Stimulated activated naive CD8-positive, alpha-beta T cell treated with anti-CD3 and anti-CD28 coated beads, Interleukin-15, Interleukin-2, amounts not matched to agents 100 ng/mL and 50 ng/mL, for 24 hours (primary cell): Measurements from ENCODE around the gene SERPINB12.

ENCODE experiments used
- H3K27ac Mint-ChIP-seq: one replicate; pipeline ENCODE4 v1.8.0; 2021; ENCODE audit warnings: mild to moderate bottlenecking, mixed read lengths
- H3K27me3 Mint-ChIP-seq: one replicate; pipeline ENCODE4 v1.8.0; 2021; ENCODE audit warnings: mixed read lengths
- H3K36me3 Mint-ChIP-seq: one replicate; pipeline ENCODE4 v1.8.0; 2021; ENCODE audit warnings: low read depth, mixed read lengths
- H3K4me1 Mint-ChIP-seq: one replicate; pipeline ENCODE4 v1.8.0; 2021; ENCODE audit warnings: low read depth, mixed read lengths
- H3K4me3 Mint-ChIP-seq: one replicate; pipeline ENCODE4 v1.8.0; 2021; ENCODE audit warnings: mild to moderate bottlenecking, mixed read lengths
- H3K9me3 Mint-ChIP-seq: one replicate; pipeline ENCODE4 v1.8.0; 2021; ENCODE audit warnings: mixed read lengths

The SERPINB12 gene

DNA sequence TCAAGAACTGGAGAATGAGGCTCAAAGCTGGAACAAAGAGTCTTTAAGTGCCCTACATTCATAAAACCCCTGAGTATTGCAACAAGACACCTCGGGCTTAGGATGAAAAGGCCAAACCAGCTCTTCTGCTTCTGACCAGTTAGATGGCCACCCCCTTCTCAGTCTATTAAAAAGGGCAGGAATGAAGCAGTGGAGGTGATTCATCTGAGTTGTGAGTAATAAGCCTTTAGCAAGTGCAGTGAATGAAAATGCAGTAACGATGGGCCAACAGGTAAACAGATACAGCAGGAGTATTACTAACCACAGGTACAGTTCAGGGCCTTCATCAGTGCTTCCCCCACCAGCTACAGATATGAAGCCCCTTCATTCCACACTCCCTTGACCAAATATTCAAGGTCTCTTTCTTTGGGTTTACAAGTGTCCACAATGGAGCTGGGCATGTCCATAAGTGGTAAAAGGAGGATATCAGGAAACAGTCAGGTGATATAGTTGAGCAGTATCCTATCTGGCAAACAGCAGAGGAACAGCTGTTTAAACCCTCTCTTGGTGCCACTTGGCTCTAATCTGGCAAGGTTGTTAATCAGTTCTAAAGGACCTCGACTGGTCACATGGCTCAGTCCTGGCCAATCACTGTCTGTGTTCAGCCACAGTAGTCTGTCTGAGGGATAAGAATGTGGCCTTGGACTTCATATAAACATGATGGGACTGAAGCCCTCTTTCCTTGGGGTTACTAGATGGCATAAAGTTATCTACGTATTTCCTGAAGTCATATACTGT is 62.8 kb downstream of the SERPINB12 start:
- Mint-ChIP-seq H3K27me3 (peaks cover 13% of the 10 kb centered on the region), H3K27ac (no peak overlapping the region), H3K4me3 (no peak overlapping the region), H3K4me1 (no peaks in the 10 kb centered on the region), H3K9me3 (no peaks in the 10 kb centered on the region), H3K36me3 (no peaks in the 10 kb centered on the region)

DNA sequence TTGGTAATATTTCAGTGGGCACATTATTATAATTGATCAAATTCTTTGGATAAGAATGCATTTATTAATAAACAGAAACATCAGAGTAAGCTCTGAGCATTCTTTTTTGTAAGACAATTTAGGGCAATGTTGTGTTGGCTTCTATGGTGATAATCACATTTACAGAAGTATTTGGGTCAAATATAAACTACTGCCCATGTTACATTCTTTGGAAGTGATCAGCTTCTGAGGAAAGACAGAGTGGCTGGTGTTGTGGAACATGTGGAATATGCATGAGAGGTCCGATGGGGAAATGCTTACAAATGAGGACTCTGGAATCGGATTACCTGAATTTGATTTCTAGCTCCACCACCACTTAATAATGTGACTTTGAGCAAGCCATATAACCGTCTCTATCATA is 64.4 kb downstream of the SERPINB12 start:
- Mint-ChIP-seq H3K27ac (no peak overlapping the region), H3K27me3 (peaks cover 16% of the 10 kb centered on the region), H3K4me3 (no peak overlapping the region)

DNA sequence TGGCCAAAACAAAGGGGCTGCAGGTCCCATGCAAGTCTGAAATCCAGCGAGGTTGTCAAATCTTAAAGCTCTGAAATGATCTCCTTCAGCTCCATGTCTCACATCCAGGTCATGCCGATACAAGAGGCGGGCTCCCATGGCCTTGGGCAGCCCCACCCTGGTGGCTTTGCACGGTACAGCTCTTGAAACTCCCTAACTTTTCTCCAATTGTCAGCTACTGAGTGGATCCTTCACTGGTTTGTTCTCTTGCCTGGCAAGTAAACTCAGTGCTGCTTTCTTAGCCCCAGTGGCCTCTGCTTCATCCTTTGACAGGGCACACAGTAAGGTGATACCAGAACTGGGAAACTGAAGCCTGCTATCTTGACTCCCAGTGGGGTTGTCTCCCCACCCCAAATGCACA is 71.3 kb downstream of the SERPINB12 start:
- no peaks in the 10 kb centered on the region for H3K4me1 Mint-ChIP-seq
- H3K27ac Mint-ChIP-seq, result no peak overlapping the region
- H3K4me3 Mint-ChIP-seq, result no peak overlapping the region
- no peaks in the 10 kb centered on the region for H3K36me3 Mint-ChIP-seq
- no peaks in the 10 kb centered on the region for H3K9me3 Mint-ChIP-seq
- H3K27me3 Mint-ChIP-seq, result peaks cover 9% of the 10 kb centered on the region

More for the DNA sequence above, 64.4 kb downstream of the SERPINB12 start:
- H3K4me1 Mint-ChIP-seq, result no peaks in the 10 kb centered on the region
- H3K36me3 Mint-ChIP-seq, result no peaks in the 10 kb centered on the region
- H3K9me3 Mint-ChIP-seq, result no peaks in the 10 kb centered on the region

DNA sequence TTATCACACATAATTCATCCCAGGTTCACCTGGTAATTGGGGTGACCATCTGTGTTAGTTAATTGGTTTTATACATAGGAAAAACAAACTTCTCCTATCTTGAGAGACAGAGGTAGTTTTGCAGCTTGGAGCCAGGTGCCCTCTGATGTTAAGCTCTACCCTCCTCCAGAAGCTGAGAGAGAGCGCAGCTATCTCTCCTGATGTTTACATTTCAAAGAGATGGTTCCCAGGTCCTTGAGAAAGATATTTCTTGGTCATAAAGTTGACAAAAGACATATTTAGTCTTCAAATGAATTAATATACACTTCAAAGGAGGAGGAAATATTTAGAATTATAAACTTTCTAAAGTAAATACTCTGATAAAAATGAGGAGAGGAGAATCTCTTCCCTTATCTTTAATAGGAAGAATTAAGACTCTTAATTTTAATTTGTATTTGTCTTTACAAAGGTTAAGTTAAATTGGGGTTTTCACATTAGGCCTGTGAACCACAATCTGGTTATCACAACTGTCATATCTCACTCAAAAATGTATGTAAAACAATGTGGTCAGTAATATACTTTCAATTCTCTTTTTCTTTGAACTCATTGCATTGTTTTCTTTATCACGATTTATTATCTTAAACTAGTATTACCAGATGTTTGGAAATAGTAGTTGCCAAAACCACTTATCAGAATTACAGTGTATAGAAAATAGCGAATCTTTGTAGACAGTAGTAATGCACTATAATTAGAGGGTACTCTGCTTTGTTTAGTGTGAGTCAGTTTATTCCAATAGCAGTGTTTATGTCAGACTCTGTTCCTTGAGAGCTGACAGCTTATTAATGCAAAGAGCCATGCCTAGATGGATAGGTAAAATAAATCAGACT is 75.1 kb downstream of the SERPINB12 start:
- no peaks in the 10 kb centered on the region for H3K36me3 Mint-ChIP-seq
- H3K9me3 Mint-ChIP-seq, result no peaks in the 10 kb centered on the region
- H3K4me3 Mint-ChIP-seq, result no peak overlapping the region
- H3K4me1 Mint-ChIP-seq, result no peaks in the 10 kb centered on the region
- no peak overlapping the region for H3K27ac Mint-ChIP-seq
- H3K27me3 Mint-ChIP-seq, result peaks cover 3% of the 10 kb centered on the region

DNA sequence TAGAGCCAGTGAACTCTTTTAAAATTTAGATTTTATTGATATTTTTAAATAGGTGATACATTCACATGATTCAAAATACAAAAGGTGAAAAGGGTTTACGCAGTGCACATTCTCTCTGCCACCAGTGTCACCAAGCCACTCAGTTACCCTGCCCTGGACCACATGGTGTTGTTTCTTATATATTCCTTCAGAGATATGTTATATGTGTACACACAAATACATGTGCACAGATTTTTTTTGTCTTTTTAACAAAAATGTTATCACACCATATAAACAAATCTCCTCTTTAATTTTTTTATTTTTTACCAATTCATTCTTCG is 75.7 kb downstream of the SERPINB12 start:
- no peaks in the 10 kb centered on the region for H3K36me3 Mint-ChIP-seq
- peaks cover 4% of the 10 kb centered on the region for H3K27me3 Mint-ChIP-seq
- no peaks in the 10 kb centered on the region for H3K9me3 Mint-ChIP-seq
- H3K4me3 Mint-ChIP-seq, result no peak overlapping the region
- H3K27ac Mint-ChIP-seq, result no peak overlapping the region
- no peaks in the 10 kb centered on the region for H3K4me1 Mint-ChIP-seq
